CD4-positive, alpha-beta T cell treated with Interleukin-17A for 4 hours (primary cell): ENCODE results near the gene ATP10B.
A peak's percentile ranks its signal among the peaks of the same experiment; 100 is the strongest.

Experiments used
- DNase-seq: peaks from one replicate; pipeline ENCODE4 v3.0.0-alpha.2; 2020; ENCODE audit warnings: mixed read lengths

ATP10B gene

DNA sequence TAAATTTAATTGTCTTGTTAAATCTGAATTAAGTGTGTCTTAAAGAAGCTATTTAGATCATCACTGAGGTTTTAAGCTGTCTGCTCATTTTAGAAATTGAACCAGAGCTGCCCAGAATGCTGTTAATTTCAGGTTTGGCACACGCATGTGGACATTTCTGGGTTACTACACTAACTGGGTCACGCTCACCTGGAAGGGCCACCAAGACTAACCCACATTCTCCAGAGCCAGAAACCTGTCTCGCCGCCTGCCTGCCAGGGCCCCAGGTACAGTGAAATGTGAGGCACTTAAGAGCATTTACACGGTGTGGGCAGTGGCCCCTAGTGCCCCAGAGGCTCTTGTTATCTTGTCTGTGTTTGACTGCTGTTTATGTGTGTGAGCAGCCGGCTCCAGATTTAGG, 46.6 kb downstream of the ATP10B start:
- DNase-seq: no peak

DNA sequence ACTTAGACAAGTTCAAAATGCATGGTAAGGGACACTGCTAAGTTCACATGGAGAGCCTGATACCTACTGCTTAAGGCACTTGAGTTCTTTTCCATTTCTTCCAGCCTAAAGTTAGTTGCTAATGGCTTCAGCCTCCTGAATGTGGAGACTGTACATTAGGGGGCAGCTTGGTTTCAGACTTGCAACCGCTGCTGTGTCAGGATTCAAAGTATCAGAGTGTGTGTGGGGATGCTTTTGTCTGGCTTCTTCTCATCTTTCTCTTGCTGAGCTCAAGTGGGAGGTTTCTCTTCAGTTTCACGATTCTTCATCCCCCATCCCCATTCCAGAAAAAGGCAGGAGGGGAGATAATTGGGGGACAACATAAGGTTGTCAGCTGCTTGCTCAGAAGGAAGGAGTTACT, 49.4 kb downstream of the ATP10B start:
- no peak for DNase-seq

DNA sequence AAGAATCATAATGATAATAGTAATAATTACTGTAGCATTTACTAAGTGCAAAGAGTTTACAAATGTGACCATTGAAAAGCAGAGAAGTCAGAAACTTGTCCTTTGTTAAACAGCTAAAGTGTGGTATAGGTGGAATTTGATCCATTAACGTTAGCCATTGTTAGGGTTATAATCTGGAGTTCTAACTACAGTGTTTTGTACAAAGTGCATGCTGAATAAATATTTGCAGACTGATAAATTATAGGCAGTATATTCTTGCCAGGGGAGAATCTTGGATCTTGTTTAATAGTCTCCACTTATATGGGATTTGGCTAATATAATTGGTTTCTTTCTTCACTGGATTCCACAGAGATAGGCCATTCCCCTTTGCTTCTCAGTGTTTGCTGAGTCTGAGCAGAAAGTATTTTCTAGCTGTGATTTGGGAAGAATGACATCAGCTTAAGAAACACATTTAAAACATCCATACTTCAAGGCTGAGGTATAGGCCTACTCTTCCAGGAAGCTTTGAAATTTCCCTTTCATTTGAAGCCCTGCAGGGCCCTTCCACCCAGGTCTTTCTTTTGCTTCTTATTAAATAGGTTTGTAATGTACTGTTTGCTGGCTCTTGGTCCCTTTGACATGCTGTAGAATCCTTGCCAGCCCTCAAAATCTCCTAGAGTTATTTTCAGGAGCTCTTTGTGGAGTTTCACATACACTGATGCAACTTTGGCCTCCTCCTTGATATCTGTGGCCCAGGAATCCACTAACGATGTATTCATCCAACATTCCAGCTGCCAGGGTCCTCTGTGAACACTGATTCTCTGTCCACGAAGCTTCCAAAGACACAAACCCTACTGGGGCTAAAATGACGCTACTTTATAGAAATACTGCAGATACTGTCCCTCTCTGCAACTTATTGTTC, 51.4 kb downstream of the ATP10B start:
- no peak for DNase-seq

DNA sequence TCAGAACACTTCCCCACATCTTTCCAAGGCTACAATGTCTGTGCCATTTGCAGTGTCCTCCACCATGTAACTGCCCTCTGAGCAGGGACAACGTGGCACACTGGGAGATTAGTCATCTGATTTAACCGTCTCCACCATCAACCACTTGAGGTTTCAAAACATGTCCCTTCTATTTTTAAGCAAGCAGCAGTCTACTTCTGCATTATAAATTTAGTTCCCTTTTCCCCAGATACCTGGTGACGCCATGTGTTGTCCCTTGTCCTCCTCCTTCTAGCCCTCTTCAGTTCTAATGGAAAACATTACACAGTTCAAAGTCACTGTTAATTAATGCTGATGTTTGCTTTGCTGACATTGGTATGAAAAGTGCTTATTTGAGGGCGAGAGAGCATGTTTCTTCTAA, 52.8 kb downstream of the ATP10B start:
- no peak for DNase-seq

DNA sequence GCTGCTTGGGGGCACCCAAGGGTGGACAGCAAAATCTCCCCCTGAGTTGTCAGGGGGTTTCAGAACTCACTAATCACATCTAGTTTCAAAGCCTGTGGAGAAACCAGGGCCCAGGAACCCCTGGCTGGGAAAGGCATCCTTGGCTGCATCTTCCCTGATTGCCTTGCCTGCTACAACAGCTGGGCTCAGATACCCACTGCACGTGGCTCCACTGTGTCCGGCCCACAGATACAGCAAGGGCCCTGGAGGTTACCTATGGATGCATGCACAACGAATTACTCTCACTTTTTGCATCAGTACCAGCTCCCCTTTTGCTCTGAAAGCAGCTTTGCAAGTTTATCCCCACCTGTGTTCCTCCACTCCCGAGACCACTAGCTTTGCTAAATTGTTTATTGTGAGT, 55.0 kb downstream of the ATP10B start:
- no peak for DNase-seq

DNA sequence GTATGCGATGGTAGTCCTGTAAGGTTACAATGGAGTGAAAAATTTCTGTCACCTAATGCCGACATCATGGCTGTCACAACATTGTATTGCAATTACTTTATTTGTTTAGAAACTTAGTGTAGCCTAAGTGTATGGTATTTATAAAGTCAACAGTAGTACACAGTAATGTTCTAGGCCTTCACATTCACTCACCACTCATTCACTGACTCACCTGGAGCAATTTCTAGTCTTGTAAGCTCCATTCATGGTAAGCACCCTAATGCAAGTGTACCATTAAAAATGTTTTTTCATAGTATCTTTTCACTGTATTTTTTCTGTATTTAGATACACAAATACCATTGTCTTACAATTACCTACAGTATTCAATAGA, 58.5 kb downstream of the ATP10B start:
- DNase-seq: no peak

DNA sequence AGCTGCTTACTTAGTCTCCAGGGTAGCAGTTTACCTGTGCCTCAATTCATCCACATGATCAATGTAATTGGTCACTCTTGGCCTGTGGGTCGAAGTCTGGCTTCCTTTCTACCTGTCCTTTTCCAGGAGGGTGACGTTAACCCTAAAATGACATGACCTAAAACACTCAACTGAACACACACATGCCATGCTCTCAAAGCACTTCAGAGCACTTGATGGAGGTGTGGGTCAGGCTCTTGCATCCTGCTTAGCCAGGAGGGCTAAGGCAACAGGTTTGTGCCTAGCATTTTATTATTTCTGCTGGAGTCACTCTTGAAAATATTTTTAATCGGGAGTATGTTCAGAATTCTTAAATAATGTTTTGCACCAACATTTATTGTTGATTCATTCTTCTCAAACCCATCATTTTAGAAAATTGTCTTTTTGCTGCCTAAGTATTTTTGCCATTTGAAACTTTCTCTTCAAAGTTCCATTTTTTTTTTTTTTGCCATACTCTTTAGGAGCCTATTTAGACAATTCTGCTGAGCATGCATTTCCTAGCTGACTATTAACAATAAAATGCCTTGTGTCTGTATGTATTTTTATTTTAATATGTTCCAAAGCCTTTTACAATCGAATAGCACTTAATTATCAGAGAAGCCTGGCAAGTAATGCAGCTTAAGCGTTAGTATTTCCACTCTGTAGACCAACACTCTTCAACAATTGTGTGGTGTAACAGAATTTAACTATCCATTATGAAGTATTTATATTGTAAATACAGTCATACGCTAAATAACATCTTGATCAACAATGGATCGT, 59.1 kb downstream of the ATP10B start:
- no peak for DNase-seq

DNA sequence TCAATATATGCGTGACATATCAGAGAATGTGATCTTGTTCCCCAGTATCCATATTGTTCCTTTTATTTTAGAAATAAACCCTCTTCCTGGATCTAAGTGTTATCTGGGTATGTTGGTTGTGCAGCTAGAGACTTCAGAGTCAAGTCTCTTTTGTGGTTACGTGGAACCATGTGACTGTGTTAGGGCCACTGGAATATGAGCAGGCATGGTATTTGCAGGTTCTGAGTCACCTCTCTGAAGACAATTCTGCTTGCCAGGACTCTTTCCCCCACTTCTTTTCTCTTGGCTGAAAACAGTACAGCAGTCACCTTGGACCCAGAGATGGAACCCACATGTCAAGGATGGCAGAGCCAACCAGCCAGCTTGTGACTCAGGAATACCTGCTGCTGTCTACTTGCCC, 59.7 kb downstream of the ATP10B start:
- no peak for DNase-seq

DNA sequence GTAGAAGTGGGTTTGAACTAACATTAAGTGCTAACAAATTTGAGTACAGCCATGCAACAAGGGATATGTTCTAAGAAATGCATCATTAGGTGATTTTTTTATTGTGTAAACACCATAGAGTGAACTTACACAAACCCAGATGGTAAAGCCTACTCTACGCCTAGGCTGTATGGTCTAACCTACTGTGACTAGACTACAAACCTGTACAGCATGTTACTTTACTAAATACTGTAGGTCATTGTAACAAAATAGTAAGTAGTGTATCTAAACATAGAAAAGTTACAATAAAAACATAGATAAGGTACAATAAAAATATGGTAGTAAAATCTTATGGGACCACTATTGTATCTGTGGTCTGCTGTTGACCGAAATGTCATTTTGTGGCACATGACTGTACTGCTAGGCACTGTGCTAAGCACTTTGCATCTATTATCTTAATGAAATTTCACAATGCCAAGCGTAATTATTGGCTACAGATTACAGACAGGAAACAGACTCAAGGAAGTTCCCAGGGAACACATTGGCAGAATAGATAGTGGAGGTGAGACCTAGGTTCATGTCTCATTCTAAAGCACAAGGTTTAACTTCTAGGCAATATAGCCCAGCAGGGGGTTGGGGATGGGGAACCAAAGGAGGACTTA, 62.7 kb downstream of the ATP10B start:
- no peak for DNase-seq

DNA sequence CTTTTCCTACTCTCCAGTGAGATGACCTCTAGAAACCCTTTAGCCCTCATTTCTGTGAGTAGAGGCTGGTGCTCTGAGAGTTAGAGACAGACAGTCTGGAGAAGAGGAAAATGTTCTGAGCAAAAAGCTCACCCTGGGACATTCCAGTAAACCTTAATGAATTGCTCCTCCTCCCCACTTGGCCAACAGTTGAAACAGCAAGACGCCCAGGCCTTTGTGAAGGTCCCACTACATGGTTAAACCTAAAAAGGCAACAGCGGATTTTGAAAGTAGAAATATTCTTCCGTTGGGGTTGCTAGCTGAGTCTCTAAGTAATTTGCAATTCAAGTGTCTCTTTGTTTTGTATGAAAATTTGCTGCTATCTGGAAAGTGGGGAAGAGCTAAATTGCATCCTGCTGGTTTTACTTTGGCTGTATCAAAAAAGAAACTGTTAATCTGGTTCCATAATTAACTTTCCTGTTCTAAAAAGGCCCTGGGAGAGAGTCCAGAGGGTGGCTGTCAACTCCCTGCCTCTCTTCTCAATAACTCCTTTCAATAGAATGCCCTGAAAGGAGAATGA, 63.8 kb downstream of the ATP10B start:
- DNase-seq: no peak

DNA sequence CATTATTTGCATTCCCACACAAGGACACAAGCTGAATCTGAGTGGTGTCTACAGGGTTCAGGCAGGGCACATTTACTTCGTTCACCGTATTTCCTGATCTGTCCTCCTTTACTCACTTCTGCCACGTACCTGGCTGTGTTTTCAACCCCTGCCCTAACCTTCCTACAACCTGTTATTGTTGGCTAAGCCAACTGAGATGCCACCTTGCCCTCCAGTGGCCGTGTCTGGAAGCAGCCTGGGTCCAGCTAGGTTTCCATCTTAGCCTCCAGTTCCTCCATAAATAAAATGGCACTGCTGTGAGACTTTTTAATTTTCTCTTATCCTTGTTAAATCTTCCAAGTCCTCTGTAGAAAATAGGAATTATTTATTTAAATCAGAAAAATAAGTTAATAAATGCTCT, 64.8 kb downstream of the ATP10B start:
- peak; percentile 9 for DNase-seq

DNA sequence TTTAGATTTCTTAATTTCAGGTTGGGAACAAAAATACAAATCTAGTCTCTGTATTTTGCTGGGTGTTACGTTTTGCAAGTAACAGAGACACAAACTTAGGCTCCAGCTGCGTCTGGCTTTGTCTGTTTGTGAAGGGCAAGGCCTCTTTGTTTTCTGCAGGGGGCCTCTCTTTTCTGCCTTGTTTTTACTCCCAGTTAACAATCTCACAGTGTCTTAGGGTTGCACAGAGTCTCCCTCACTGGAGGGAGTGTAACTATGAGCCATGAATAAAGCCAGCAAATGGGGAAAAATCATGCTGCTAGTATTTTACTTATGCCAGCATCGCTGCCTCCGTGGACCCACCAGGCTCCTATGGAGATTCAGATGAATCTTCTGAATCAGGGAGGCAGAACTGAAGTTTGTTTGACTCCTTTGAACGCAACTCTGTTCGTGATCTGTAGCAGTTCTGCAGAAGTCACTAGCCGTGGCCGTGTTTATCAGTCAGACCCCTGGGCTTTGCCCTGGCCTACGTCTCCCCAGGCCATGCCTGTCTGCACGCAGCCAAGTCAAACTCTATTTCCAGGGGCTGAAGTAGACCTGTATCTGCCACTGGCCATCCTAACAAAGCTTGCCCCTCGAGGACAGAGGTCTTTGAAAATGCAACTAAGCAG, 77.2 kb downstream of the ATP10B start:
- no peak for DNase-seq

DNA sequence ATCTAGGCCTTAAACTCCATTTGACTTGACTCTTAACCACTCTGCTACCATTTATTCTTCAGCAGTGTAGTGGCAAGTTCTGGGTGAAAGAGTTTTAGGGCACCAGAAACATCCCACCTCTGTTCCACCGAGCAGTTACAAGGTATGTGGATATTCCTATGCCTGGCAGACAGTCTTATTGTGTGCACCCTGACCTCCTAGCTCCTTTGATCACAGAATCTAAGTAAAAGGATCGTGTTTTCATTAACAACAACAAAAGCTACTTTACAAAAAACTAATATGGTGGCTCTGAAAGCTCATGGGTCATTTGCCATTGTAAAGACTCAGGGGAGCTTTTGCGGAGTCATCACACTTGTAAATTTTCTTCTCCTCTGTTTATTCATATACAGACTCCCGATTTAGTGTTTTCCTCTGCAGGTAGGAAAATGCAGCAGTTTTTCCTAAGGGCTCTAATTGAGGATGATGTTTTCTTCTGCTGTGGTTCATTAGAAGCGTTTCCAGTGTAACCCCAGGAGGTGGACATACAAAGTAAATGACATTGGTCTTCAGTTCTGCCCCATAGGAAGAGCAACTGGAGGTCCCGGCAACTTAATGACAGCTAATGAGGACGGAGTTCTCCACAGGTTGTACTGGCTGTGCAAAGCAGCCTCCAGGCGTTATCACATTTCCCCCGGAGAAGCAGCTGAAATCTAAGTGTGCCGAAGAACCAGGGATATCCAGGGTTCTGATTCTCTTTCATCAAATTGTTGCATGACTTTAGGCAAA, 78.2 kb downstream of the ATP10B start:
- no peak for DNase-seq

DNA sequence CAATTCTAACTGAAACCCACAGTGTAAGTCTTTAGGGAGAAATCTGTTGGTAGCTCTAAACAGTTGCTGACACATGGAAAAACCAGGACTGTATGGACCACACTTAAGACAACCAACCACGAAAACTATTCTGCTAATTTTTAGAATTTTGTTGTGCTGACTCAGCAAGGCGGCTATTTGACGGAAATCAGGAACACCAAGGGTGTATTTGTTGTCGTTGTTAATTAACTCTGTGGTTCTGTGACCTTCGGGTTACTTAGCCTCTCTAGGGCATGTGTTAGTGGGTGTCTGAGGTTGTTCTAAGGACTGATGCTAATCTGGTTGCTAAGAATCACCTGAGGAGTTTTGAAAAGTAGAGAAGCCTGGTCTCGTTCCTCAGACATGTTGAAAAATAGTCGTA, 79.2 kb downstream of the ATP10B start:
- DNase-seq: no peak

DNA sequence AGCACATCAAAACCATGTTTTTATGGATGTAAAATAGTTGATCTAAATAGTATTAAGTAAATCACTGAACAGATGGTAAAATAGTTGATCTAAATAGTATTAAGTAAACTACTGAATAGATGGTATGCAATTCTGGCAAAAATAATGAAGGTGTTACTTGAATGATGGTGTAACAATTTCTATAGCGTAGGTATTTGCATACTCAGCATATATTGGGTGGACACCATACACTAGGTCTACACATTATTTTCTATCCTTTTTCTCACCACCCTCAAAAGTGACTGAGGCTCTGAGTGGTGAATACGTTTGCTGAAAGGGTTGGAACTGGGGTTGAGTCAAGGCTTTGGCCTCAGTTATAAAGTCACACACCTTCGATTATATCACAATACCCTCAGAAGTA, 81.3 kb downstream of the ATP10B start:
- no peak for DNase-seq

DNA sequence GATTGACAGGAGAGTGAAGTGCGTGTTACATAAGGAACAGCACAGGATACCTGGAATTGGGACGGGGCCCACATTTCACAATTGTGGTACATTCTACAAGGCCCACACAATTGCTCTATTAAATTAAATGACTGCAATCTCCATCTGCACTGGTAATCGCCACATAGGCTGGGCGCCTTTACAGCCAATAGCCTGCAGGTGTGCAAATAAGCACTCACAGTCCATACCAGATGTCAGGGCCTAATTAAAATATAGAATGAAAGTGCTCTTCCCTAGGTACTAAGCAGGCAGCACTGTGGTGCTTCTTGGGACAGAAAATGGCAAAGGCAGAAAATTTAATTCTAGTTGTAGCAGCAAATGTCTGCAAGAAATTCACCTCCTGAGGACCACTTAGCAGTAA, 82.7 kb downstream of the ATP10B start:
- DNase-seq: no peak

DNA sequence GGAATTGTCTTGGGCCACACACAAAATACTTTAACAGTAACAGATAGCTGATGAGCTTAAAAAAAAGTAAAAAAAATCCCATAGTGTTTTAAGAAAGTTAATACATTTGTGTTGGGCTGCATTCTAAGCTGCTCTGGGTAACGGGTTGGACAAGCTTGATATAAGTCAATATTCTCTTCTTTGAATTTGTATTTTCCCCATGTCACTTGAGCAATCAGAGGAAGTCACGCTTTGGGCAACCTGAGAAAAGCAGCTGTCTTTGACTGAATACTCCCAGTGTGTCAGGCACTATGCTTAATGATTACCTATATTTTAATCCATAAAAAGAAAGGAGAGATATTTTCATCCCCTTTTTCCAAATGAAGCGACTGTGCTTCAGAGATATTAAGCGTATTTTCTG, 84.9 kb downstream of the ATP10B start:
- DNase-seq: no peak

DNA sequence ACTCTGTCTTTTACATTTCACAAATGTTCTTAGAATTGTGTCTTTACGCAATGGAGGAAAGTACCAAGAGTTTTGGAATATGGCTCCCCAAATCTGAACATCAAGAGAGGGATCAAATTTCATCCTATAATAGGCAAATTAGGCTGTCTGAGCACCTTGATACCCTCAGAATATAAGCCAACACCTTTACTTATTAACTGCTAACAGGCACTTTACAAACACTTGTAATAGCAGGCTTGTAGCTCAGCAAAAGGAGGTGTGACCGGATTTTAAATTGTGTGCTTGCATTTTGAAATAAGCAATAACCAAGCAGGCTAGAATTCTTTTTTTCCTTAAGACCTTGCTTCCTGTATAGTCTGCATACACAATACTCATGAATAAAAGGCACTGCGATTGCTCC, 92.0 kb downstream of the ATP10B start:
- no peak for DNase-seq

DNA sequence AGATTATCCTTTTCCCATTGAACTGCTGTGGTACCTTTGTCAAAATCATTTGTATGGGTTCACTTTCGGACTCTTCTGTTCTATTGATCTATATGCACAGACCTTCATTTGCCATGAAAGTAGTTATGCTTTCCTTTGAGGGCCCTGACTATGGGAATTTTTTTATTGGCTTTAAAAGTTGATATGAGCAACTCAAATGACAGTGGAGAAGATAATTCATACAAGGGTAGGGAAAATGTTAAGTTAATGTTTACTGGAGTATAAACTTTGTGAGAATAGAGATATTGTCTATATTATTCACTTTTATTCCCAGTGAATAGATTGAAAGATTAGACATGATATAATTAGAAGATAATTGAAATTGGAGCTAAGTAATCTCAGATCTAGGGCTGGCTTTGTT, 94.8 kb downstream of the ATP10B start:
- no peak for DNase-seq

DNA sequence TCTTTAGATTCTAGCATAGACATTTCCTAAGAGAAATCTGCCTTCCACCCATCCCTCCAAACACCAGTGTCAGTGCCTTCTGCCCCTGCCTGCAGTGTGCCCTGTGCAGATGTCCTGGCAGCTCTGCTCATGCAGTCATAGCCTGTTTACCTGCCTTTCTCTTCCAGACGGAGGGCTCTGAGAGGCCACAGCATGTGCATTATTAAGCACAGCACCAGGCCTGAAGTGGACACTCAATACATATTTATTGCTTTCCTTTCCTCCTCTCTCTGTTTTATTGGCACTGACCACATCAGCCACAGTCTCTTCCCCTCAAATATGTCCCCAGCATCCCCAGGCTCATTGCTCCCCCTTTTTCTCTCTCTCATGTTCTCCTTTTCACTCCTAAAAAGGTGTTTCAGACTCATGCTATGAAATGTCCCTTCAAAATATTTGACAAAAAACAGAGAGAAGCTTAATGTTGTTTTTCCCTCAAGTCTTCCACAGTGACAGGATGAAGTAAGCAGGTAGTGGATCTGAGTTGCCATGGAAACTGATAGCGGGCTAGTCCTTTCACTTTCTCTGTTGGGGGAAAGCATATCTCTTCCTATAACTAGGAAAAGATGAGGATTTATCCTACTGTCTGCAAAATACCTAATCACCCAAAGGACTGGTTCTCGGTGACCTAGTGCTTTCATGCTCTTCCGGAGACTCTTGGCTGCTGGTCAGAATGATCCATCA, 100.9 kb downstream of the ATP10B start:
- DNase-seq: no peak

DNA sequence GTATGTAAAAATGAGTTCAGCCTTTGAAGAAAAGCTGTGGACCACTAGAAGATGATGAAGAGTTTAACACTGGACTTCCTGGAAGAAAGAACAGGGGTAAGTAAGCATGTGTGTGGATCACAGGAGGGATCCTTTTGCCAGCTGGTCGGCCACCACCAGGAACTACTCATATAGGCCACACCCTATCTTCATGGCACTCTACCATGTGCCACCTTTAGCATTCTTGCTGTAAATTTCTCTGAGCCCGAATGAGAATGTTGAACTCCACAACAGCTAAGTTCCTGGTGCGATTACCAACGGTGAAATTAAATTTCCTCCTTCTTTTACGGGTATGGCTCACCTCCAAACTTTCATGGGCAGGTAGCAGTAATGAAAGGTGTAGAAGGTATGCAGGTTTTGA, 102.3 kb downstream of the ATP10B start:
- DNase-seq: no peak

DNA sequence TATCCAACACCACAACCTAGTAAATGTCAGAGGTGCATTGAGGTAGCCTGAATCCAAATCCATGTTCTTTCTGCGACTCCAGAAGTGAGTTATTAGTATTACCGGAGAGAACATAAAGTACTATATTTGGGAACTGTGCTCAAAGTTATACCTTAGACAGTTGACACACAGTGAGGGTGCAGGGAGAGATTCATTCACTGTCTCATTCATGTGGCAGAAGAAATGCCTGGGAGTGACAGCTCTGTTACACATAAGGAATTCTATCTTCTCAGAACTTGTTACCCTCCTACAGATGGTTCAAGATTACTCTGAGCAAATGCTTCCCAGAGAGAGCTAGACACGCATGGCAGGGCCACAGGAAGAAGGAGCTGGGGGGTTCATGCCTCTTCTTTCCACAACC, 103.0 kb downstream of the ATP10B start:
- no peak for DNase-seq
